Measurements from ENCODE around the gene PRKCE.

GRCh38 chr2:45761635-45762034, 110.2 kb downstream of the PRKCE start:
- TF ChIP-seq, protein P1, sequence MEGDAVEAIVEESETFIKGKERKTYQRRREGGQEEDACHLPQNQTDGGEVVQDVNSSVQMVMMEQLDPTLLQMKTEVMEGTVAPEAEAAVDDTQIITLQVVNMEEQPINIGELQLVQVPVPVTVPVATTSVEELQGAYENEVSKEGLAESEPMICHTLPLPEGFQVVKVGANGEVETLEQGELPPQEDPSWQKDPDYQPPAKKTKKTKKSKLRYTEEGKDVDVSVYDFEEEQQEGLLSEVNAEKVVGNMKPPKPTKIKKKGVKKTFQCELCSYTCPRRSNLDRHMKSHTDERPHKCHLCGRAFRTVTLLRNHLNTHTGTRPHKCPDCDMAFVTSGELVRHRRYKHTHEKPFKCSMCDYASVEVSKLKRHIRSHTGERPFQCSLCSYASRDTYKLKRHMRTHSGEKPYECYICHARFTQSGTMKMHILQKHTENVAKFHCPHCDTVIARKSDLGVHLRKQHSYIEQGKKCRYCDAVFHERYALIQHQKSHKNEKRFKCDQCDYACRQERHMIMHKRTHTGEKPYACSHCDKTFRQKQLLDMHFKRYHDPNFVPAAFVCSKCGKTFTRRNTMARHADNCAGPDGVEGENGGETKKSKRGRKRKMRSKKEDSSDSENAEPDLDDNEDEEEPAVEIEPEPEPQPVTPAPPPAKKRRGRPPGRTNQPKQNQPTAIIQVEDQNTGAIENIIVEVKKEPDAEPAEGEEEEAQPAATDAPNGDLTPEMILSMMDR (IDR thresholded peaks at IDR 0.05): no peak
- TF ChIP-seq POLR2A (IDR thresholded peaks at IDR 0.05): no peak
